ENCODE results near the gene PHF8. TPM values are rescaled to one million over a fixed set of nuclear protein-coding genes. Genes with fewer than 3 reads are reported as not detected.

Gene PHF8
- total and polyA plus RNA-seq, 2 experiments from 2014 or later, result 11.1 to 19.6 TPM

DNA sequence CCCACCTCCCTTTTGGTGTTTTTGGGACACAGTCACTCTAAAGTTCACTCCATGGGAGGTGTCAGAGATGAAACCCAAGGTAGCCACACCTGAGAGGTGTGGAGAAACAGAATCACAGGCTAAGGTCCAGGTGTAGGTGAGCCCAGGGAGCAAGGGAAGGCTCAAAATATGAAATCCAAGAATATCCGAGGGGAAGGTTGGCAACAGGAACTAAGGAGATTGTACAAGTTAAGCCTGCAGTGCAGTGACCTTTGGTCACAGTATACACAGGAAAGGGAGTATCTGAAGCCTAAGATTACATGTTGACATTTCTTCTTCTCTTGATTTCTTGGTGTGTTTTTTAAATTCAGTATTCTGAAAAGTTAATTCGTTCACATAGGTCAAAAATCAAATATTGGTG, 46.5 kb downstream of the PHF8 start:
- H3K4me3 ChIP-seq, result no peak overlapping the region
- WGBS (ENCODE audit: low lambda C conversion rate, missing lambda C conversion rate), result 68% methylated on average over 2 of the region's 2 CpGs
- no peaks in the 10 kb centered on the region for H4K20me1 ChIP-seq (ENCODE audit: insufficient read depth, poor library complexity, severe bottlenecking)
- H3K79me2 ChIP-seq, result no peaks in the 10 kb centered on the region
- H3K4me2 ChIP-seq, result no peak overlapping the region
- H2AFZ ChIP-seq, result no peak overlapping the region
- H3K27ac ChIP-seq, result no peak overlapping the region
- no peaks in the 10 kb centered on the region for H3K4me1 ChIP-seq (ENCODE audit: insufficient read depth)
- TF ChIP-seq EZH2phosphoT487 (IDR thresholded peaks at IDR 0.05; ENCODE audit: low read depth, severe bottlenecking, unreplicated experiment) (no peak), EZH2 (IDR thresholded peaks at IDR 0.05; ENCODE audit: borderline replicate concordance) (no peak)
- TF ChIP-seq, protein P1, sequence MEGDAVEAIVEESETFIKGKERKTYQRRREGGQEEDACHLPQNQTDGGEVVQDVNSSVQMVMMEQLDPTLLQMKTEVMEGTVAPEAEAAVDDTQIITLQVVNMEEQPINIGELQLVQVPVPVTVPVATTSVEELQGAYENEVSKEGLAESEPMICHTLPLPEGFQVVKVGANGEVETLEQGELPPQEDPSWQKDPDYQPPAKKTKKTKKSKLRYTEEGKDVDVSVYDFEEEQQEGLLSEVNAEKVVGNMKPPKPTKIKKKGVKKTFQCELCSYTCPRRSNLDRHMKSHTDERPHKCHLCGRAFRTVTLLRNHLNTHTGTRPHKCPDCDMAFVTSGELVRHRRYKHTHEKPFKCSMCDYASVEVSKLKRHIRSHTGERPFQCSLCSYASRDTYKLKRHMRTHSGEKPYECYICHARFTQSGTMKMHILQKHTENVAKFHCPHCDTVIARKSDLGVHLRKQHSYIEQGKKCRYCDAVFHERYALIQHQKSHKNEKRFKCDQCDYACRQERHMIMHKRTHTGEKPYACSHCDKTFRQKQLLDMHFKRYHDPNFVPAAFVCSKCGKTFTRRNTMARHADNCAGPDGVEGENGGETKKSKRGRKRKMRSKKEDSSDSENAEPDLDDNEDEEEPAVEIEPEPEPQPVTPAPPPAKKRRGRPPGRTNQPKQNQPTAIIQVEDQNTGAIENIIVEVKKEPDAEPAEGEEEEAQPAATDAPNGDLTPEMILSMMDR (IDR thresholded peaks at IDR 0.05; ENCODE audit: poor library complexity), result no peak
- no peaks in the 10 kb centered on the region for H3K27me3 ChIP-seq
- peak; percentile 8 for DNase-seq (ENCODE audit: low spot score)
- no peaks in the 10 kb centered on the region for H3K9me3 ChIP-seq (ENCODE audit: low read depth)
- H3K9me2 ChIP-seq (replicated peaks; ENCODE audit: insufficient read depth), result no peaks in the 10 kb centered on the region
- H3K36me3 ChIP-seq (replicated peaks; ENCODE audit: insufficient read depth, low read depth), result no peaks in the 10 kb centered on the region

DNA sequence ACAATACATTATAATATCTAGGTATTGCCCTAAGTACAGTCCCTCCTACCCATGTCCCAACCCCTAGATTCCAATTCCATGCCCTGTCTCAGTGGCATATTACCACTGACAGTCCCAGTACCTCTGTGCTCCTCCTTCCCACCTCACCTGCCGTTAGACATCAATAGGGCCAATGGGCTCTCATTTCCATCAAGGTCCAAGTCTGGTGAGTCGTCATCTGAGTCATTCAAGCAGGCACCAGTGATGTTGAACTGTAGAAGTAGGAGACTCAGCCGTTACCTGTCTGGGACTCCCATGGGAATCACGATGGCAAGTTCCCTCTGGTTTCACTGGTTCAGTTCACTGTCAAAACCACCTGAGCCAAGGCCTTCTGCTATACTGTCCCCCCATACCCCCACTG, 51.7 kb downstream of the PHF8 start:
- H3K9me3 ChIP-seq (ENCODE audit: low read depth), result no peaks in the 10 kb centered on the region
- H3K4me1 ChIP-seq (ENCODE audit: insufficient read depth), result no peaks in the 10 kb centered on the region
- H3K4me3 ChIP-seq, result no peak overlapping the region
- no peaks in the 10 kb centered on the region for H3K27me3 ChIP-seq
- H3K36me3 ChIP-seq (replicated peaks; ENCODE audit: insufficient read depth, low read depth), result no peaks in the 10 kb centered on the region
- no peak for DNase-seq (ENCODE audit: low spot score)
- no peak overlapping the region for H3K4me2 ChIP-seq
- H4K20me1 ChIP-seq (ENCODE audit: insufficient read depth, poor library complexity, severe bottlenecking), result no peaks in the 10 kb centered on the region
- WGBS (ENCODE audit: low lambda C conversion rate, missing lambda C conversion rate), result 75% methylated on average over 4 of the region's 4 CpGs
- no peak overlapping the region for H2AFZ ChIP-seq
- H3K79me2 ChIP-seq, result no peaks in the 10 kb centered on the region
- H3K27ac ChIP-seq, result no peak overlapping the region
- no peaks in the 10 kb centered on the region for H3K9me2 ChIP-seq (replicated peaks; ENCODE audit: insufficient read depth)
- TF ChIP-seq EZH2 (IDR thresholded peaks at IDR 0.05; ENCODE audit: borderline replicate concordance) (no peak), EZH2phosphoT487 (IDR thresholded peaks at IDR 0.05; ENCODE audit: low read depth, severe bottlenecking, unreplicated experiment) (no peak)
- TF ChIP-seq, protein P1 (IDR thresholded peaks at IDR 0.05; ENCODE audit: poor library complexity), result no peak

DNA sequence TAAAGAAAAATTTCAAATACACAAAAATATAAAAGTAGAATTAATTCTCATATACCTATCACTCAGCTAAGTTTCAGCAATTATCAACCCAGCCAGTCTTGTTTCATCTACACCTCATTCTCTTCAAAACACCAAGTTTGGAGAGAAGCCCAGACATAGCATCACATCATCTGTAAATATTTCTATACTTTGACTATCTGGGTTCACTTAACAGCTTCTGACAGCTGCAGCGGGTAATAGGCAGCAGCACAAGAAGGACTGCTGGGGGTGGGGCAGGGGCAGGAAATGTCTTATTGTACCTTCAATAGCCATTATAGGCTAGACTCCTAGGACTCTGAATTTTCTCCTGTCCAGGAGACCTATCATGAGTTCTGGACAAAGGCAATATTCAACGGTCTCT, 54.1 kb downstream of the PHF8 start:
- DNase-seq (ENCODE audit: low spot score), result no peak
- Histone ChIP-seq H3K27ac (no peak overlapping the region), H3K27me3 (no peaks in the 10 kb centered on the region), H3K36me3 (replicated peaks; ENCODE audit: insufficient read depth, low read depth) (no peaks in the 10 kb centered on the region), H3K9me3 (ENCODE audit: low read depth) (no peaks in the 10 kb centered on the region), H2AFZ (no peak overlapping the region), H3K4me2 (no peak overlapping the region), H3K9me2 (replicated peaks; ENCODE audit: insufficient read depth) (no peaks in the 10 kb centered on the region), H3K79me2 (no peaks in the 10 kb centered on the region), H3K4me3 (no peak overlapping the region), H4K20me1 (ENCODE audit: insufficient read depth, poor library complexity, severe bottlenecking) (no peaks in the 10 kb centered on the region), H3K4me1 (ENCODE audit: insufficient read depth) (no peaks in the 10 kb centered on the region)
- TF ChIP-seq EZH2 (IDR thresholded peaks at IDR 0.05; ENCODE audit: borderline replicate concordance), result no peak
- no peak for TF ChIP-seq EZH2phosphoT487 (IDR thresholded peaks at IDR 0.05; ENCODE audit: low read depth, severe bottlenecking, unreplicated experiment)
- 77% methylated on average over 2 of the region's 2 CpGs for WGBS (ENCODE audit: low lambda C conversion rate, missing lambda C conversion rate)

DNA sequence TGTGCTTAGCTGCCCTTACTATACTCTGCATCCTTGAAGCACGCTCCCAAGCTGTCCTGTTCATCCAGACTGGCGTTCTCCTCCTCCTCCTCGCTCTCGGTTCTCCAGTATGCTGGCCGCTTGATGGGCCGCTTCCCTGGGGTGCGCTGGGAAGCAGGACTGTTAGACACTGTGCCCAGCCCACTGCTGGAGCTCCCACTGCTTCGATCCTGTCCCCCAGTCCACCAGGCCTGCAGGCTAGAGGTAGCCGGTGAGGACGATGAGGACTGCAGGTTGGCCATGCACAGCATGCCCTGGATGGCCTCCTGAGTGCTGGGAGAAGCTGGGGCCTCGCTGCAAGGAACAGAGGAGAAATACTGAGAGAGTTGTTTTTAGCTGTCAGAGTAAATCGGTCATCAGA, 59.4 kb downstream of the PHF8 start:
- Histone ChIP-seq H3K9me2 (replicated peaks; ENCODE audit: insufficient read depth) (no peaks in the 10 kb centered on the region), H2AFZ (no peak overlapping the region), H3K36me3 (replicated peaks; ENCODE audit: insufficient read depth, low read depth) (no peaks in the 10 kb centered on the region), H4K20me1 (ENCODE audit: insufficient read depth, poor library complexity, severe bottlenecking) (no peaks in the 10 kb centered on the region), H3K79me2 (no peaks in the 10 kb centered on the region), H3K4me1 (ENCODE audit: insufficient read depth) (no peaks in the 10 kb centered on the region), H3K27me3 (no peaks in the 10 kb centered on the region), H3K27ac (no peak overlapping the region), H3K9me3 (ENCODE audit: low read depth) (no peaks in the 10 kb centered on the region), H3K4me2 (no peak overlapping the region), H3K4me3 (no peak overlapping the region)
- TF ChIP-seq EZH2phosphoT487 (IDR thresholded peaks at IDR 0.05; ENCODE audit: low read depth, severe bottlenecking, unreplicated experiment) (no peak), EZH2 (IDR thresholded peaks at IDR 0.05; ENCODE audit: borderline replicate concordance) (no peak)
- TF ChIP-seq, protein P1 (IDR thresholded peaks at IDR 0.05; ENCODE audit: poor library complexity), result no peak
- 77% methylated on average over 12 of the region's 12 CpGs for WGBS (ENCODE audit: low lambda C conversion rate, missing lambda C conversion rate)
- DNase-seq (ENCODE audit: low spot score), result no peak

Data from hepatocyte (in vitro differentiated cells).